ENCODE measurements around the gene ANKZF1. TPM values are rescaled to one million over a fixed set of nuclear protein-coding genes. Genes with fewer than 3 reads are reported as not detected.
"Not testable (repeated sequence)": the region's sequence is repeated elsewhere in the genome, so short reads cannot be mapped to it uniquely, and the experiment has no call there.

Gene ANKZF1, protein sequence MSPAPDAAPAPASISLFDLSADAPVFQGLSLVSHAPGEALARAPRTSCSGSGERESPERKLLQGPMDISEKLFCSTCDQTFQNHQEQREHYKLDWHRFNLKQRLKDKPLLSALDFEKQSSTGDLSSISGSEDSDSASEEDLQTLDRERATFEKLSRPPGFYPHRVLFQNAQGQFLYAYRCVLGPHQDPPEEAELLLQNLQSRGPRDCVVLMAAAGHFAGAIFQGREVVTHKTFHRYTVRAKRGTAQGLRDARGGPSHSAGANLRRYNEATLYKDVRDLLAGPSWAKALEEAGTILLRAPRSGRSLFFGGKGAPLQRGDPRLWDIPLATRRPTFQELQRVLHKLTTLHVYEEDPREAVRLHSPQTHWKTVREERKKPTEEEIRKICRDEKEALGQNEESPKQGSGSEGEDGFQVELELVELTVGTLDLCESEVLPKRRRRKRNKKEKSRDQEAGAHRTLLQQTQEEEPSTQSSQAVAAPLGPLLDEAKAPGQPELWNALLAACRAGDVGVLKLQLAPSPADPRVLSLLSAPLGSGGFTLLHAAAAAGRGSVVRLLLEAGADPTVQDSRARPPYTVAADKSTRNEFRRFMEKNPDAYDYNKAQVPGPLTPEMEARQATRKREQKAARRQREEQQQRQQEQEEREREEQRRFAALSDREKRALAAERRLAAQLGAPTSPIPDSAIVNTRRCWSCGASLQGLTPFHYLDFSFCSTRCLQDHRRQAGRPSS
- polyA plus RNA-seq (ENCODE audit: insufficient read length) = 73.1 TPM
- long read RNA-seq, donor 1, partial matches to known transcripts = 0 of 8 reads
- long read RNA-seq, donor 1, other reads (novel, unspliced or antisense) = 0 of 8 reads
- long read RNA-seq, donor 2, partial matches to known transcripts = 5 of 9 reads
- long read RNA-seq, donor 2, other reads (novel, unspliced or antisense) = 0 of 9 reads
- long read RNA-seq, donor 3, partial matches to known transcripts = 5 of 8 reads
- long read RNA-seq, donor 3, other reads (novel, unspliced or antisense) = 0 of 8 reads
- long read RNA-seq, donor 4, partial matches to known transcripts = 0 of 2 reads
- long read RNA-seq, donor 4, other reads (novel, unspliced or antisense) = 0 of 2 reads
- long read RNA-seq, donor 5, transcript ANKZF1-201 (14 exons, 2,579 nt) = major isoform, 6 of 14 reads
- long read RNA-seq, donor 5, partial matches to known transcripts = 0 of 14 reads
- long read RNA-seq, donor 5, other reads (novel, unspliced or antisense) = 0 of 14 reads
- long read RNA-seq, donor 6, partial matches to known transcripts = 0 of 7 reads
- long read RNA-seq, donor 6, other reads (novel, unspliced or antisense) = 0 of 7 reads
- long read RNA-seq, donor 7, partial matches to known transcripts = 5 of 15 reads
- long read RNA-seq, donor 7, other reads (novel, unspliced or antisense) = 0 of 15 reads
- long read RNA-seq, donor 8, partial matches to known transcripts = 19 of 24 reads
- long read RNA-seq, donor 8, other reads (novel, unspliced or antisense) = 0 of 24 reads

GRCh38 chr2:219229305-219230058, at the start of gene ANKZF1, which contains the start of gene ATG9A:
ANKZF1 (plus strand) TSS chr2:219229806; CDS start chr2:219230258, 452 bp downstream.
ATG9A (minus strand) TSS chr2:219229636; CDS start chr2:219228024, 1,612 bp downstream.
- DNase-seq = peak; percentile 99

DNA sequence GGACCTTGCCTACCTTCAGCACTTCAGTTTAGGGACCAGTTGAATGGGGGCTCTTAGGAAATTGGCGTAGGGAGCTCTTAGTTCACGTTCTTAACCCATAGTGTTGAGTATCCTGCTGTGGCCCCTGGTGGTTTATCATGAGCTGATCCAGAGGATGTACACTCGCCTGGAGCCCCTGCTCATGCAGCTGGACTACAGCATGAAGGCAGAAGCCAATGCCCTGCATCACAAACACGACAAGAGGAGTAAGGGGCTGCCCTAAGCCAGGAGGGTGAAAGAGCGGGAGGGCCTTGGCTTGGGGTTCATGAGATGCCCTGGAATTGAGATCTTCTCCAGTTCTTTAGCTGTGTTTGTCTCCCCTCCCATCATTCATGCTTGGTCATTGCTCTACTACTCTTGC, 48.6 kb upstream of the ANKZF1 start:
- no peak for DNase-seq

DNA sequence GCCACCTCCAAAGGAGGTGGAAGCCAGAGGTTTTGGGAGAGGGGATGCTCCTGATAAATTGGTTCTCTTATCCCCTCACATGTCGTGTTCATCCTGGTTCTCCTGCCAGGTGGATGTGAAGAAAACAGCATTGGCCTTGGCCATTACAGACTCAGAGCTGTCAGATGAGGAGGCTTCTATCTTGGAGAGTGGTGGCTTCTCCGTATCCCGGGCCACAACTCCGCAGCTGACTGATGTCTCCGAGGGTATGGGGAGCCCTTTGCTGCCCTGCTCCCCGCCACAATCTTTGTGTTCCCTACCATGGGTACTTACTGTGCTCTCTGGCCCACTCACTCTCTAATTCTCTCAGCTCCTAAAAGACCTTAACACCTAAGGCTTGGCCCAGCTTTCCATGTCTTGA, 48.1 kb upstream of the ANKZF1 start:
- DNase-seq = no peak

DNA sequence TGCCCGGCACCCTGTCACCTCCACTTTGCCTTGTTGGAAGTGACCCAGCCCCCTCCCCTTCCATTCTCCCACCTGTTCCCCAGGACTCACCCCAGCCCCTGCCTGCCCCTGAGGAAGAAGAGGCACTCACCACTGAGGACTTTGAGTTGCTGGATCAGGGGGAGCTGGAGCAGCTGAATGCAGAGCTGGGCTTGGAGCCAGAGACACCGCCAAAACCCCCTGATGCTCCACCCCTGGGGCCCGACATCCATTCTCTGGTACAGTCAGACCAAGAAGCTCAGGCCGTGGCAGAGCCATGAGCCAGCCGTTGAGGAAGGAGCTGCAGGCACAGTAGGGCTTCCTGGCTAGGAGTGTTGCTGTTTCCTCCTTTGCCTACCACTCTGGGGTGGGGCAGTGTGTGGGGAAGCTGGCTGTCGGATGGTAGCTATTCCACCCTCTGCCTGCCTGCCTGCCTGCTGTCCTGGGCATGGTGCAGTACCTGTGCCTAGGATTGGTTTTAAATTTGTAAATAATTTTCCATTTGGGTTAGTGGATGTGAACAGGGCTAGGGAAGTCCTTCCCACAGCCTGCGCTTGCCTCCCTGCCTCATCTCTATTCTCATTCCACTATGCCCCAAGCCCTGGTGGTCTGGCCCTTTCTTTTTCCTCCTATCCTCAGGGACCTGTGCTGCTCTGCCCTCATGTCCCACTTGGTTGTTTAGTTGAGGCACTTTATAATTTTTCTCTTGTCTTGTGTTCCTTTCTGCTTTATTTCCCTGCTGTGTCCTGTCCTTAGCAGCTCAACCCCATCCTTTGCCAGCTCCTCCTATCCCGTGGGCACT, 47.1 kb upstream of the ANKZF1 start:
- no peak for DNase-seq

- DNase-seq = no peak
Observed at GRCh38 chr2:219183151-219183772, 46.3 kb upstream of the ANKZF1 start.

- no peak for DNase-seq
Observed at GRCh38 chr2:219184121-219184520, 45.5 kb upstream of the ANKZF1 start.

GRCh38 chr2:219186754-219187456, 42.7 kb upstream of the ANKZF1 start:
- no peak for DNase-seq

GRCh38 chr2:219197388-219197787, 32.2 kb upstream of the ANKZF1 start:
- no peak for DNase-seq

- DNase-seq = no peak
Observed at GRCh38 chr2:219198974-219199373, 30.6 kb upstream of the ANKZF1 start.

DNA sequence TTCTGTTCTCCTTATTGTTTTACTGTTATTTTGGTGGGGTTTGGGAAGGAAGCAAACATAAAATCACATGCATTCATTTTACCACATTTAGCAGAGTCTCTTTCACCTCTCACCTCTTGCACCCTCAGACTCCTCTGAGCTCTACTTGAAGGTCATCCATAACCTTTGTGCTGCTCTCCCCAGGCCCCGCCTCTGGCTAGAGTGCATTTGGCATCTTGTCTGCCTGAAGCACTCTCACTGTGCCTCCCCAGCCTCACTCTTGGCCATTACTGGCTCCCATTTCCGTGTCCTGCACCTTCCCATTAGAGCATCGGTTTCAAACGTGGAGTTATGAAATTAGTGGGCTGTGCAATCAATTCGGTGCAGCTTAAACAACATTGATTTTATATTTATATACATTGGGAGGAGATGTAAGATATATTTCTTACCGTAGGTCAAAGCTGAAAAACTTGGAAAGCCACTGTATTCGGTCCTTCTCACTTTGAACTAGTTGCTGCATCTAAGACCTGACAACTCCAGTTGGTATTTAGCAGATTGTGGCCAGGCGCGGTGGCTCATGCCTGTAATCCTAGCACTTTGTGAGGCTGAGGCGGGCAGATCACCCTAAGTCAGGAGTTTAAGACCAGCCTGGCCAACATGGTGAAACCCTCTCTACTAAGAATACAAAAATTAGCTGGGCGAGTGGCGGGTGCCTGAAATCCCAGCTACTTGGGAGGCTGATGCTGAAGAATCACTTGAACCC, 30.0 kb upstream of the ANKZF1 start:
- no peak for DNase-seq

GRCh38 chr2:219200502-219201326, 28.9 kb upstream of the ANKZF1 start:
- not testable (repeated sequence) for DNase-seq

DNA sequence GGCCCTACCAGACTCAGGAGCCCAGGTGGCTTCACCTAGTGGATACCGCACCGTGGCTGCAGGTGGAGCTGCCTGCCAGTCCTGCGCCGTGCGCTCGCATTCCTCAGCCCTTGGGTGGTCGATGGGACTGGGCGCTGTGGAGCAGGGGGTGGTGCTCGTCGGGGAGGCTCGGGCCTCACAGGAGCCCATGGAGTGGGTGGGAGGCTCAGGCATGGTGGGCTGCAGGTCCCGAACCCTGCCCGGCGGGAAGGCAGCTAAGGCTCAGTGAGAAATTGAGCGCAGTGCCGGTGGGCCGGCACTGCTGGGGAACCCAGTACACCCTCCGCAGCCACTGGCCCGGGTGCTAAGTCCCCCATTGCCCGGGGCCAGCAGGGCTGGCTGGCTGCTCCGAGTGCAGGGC, 28.3 kb upstream of the ANKZF1 start:
- DNase-seq = not testable (repeated sequence)

DNA sequence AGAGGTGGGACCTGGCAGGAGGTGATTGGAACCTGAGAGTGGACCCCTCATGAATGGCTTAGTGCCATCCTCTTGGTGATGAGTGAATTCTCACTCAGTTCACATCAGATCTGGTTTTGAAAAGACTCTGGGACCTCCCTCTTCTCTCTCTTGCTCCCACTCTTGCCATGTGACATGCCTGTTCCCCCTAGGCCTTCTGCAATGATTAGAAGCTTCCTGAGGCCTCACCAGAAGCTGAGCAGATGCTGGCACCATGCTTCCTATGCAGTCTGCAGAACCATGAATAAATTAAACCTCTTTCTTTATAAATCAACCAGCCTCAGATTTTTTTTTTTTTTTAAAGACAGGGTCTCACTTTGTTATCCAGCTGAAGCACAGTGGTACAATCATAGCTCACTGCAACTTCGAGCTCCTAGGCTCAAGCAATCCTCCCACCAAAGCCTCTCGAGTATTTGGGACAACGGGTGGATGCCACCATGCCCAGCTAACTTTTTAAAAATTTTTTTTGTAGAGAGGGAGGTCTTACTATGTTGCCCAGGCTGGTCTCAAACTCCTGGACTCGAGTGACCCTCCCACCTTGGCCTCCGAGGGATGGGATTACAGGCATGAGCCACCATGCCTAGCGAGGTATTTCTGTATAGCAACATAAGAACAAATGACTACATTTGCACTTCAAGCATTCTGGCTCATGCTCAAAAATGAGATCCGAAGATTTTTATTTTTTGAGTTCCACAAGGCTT, 25.0 kb upstream of the ANKZF1 start:
- no peak for DNase-seq

DNA sequence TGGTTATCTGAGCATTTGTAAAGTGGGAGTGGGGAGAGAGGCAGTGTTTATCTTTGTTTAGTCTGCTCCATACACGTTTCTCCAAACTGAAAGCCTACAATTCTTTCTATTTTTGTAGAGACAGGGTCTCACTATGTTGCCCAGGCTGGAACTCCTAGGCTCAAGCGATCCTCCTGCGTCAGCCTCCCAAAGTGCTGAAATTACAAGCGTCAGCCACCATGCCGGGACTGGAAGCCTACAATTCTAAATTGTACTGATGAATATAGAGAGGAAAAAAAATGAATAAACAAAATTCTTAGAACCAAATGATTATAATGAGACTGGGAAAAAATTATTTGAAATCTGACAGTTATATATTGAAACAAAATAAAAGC, 24.5 kb upstream of the ANKZF1 start:
- no peak for DNase-seq

DNA sequence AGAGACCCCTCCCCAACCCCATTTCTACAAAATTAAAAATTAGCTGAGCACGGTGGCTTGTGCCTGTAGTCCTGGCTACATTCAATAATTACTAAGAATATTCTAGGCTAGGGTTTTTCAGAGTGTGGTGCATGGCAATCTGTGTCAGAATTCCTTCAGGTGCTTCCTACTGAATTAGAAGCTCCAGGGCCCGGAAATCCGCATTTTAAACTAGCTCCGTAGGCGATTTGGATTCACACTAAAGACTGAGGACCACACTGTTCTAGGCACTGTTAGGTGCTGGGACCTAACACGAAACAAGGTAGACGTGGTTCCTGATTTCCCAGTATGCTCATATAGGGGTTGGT, 23.7 kb upstream of the ANKZF1 start:
- DNase-seq = no peak

DNA sequence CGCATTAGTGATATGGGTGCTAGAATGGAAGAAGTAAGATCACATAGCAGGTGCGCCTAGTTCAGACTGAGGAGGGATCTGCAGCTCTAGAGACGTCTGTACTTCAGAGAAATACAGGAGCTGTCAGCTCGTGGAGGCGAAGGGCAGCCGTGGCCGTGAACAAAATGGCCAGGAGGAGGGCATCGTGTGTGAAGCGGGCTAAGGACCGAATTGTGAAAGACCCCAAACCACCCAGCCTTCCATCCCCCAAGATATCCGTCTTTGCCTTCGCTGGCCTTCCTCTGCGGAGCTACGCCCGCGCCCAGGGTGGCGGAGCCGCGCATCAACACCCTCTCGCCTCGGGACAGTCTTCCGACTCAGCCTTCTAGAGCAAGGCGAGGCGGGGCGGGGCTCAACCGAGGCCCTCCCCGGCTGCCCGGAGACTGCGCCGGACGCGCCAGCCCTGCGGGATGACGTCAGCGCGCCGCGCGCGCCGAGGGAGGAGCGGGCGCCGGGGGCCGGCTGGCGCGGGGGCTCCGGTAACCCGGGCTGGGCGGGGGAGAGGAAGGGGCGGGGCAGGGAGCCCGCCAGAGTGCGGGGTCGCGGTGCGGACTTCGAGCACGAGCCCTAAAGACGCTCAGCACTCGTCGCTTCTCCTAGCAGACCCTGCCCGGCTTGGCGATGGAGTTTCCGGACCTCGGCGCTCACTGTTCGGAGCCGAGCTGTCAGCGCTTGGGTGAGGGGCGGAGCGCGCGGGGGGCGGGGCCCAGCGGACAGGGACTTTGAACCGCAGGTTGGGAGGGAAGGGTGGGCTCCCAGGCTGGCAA, 23.1 kb upstream of the ANKZF1 start, which contains the start of gene ZFAND2B:
Gene ZFAND2B, plus strand, starts transcription at position 455 of the 806 bp plus-strand sequence. Its CDS starts 206 bp downstream, at position 661.
- DNase-seq = peak; percentile 94

Data from left kidney (tissue), 8 donors.